HepG2 (cell line): Measurements from ENCODE around the gene ACCS. TPM values are rescaled to one million over a fixed set of nuclear protein-coding genes. Genes with fewer than 3 reads are reported as not detected.

Experiments
- polyA plus RNA-seq, 8 experiments: library from polyadenylated mRNA; depleted of rRNA in 3 of 8; stranded (reverse) in 7 of 8; unstranded in 1 of 8; fragments of >200 nt; fragmentation: Illumina TruSeq in 4 of 8; extraction: Trizol in 4 of 8; gene quantifications; 2 replicates each; pipeline versions ENCODE4 v1.2.1 to v1.2.3, GENCODE V29; 2011 to 2016; ENCODE audit warnings: low read depth in 4 of 8, missing spikeins in 1 of 8, mixed read lengths in 1 of 8; ENCODE audit not compliant: insufficient read depth in 1 of 8
- total RNA-seq, 5 experiments: library from RNA; depleted of rRNA; stranded (reverse); fragments of >200 nt; fragmentation: Illumina TruSeq; extraction: Trizol; gene quantifications; 2 replicates each; pipeline ENCODE4 v1.2.3, GENCODE V29; 2016; ENCODE audit warnings: low read depth in 1 of 5
- TF ChIP-seq, protein P1 (sequence below): sonication (generic); formaldehyde crosslinking; IDR thresholded peaks from 2 replicates; pipeline ENCODE4 v1.4.0; 2020; ENCODE audit warnings: missing genetic modification reagents, borderline replicate concordance
- TF ChIP-seq, protein P2 (sequence below): IDR thresholded peaks from 2 replicates; pipeline ENCODE4 v1.6.1; 2016; ENCODE audit warnings: missing genetic modification reagents, missing compliant biosample characterization
- TF ChIP-seq, protein P3 (sequence below): sonication (generic); formaldehyde crosslinking; IDR thresholded peaks from 2 replicates; pipeline ENCODE4 v1.5.0; 2020; ENCODE audit warnings: missing genetic modification reagents, mild to moderate bottlenecking, borderline replicate concordance

The ACCS gene
- total and polyA plus RNA-seq, 2 of the 13 experiments (the other 11 are each of a cell fraction or from before 2014, with no cell fraction given), result 0.55 to 0.59 TPM

DNA sequence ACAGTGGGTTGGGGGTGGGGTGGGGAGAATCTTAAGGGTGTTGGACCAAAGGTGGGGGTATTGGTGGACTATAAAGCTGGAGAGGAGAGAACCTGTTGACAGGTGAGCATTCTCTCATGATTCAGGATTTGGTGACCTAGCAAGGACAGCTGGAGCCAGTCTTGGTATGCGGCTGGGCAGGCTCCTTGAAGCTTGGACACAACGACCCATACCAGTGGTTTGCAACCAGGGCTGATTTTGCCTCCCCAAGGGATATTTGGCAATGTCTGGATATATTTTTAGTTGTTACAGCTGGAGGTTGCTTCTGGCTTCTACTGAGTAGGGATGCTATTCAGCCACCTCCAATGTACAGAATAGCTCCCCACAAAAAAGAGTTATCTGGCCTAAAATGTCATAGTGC is 35.0 kb downstream of the ACCS start (continued):
- TF ChIP-seq, protein P1, sequence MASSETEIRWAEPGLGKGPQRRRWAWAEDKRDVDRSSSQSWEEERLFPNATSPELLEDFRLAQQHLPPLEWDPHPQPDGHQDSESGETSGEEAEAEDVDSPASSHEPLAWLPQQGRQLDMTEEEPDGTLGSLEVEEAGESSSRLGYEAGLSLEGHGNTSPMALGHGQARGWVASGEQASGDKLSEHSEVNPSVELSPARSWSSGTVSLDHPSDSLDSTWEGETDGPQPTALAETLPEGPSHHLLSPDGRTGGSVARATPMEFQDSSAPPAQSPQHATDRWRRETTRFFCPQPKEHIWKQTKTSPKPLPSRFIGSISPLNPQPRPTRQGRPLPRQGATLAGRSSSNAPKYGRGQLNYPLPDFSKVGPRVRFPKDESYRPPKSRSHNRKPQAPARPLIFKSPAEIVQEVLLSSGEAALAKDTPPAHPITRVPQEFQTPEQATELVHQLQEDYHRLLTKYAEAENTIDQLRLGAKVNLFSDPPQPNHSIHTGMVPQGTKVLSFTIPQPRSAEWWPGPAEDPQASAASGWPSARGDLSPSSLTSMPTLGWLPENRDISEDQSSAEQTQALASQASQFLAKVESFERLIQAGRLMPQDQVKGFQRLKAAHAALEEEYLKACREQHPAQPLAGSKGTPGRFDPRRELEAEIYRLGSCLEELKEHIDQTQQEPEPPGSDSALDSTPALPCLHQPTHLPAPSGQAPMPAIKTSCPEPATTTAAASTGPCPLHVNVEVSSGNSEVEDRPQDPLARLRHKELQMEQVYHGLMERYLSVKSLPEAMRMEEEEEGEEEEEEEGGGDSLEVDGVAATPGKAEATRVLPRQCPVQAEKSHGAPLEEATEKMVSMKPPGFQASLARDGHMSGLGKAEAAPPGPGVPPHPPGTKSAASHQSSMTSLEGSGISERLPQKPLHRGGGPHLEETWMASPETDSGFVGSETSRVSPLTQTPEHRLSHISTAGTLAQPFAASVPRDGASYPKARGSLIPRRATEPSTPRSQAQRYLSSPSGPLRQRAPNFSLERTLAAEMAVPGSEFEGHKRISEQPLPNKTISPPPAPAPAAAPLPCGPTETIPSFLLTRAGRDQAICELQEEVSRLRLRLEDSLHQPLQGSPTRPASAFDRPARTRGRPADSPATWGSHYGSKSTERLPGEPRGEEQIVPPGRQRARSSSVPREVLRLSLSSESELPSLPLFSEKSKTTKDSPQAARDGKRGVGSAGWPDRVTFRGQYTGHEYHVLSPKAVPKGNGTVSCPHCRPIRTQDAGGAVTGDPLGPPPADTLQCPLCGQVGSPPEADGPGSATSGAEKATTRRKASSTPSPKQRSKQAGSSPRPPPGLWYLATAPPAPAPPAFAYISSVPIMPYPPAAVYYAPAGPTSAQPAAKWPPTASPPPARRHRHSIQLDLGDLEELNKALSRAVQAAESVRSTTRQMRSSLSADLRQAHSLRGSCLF (CRISPR knock-in tag), result no peak
- TF ChIP-seq, protein P2, sequence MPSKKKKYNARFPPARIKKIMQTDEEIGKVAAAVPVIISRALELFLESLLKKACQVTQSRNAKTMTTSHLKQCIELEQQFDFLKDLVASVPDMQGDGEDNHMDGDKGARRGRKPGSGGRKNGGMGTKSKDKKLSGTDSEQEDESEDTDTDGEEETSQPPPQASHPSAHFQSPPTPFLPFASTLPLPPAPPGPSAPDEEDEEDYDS (CRISPR knock-in tag), result no peak
- TF ChIP-seq, protein P3, sequence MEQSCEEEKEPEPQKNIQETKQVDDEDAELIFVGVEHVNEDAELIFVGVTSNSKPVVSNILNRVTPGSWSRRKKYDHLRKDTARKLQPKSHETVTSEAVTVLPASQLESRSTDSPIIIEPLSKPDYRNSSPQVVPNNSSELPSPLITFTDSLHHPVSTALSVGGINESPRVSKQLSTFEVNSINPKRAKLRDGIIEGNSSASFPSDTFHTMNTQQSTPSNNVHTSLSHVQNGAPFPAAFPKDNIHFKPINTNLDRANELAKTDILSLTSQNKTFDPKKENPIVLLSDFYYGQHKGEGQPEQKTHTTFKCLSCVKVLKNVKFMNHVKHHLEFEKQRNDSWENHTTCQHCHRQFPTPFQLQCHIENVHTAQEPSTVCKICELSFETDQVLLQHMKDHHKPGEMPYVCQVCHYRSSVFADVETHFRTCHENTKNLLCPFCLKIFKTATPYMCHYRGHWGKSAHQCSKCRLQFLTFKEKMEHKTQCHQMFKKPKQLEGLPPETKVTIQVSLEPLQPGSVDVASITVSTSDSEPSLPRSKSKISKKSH (CRISPR knock-in tag), result no peak
- TF ChIP-seq, all 625 proteins: peak for 0
